Skeletal muscle satellite cell (primary cell): Measurements from ENCODE around the gene RRP7A.
A peak's percentile ranks its signal among the peaks of the same experiment; 100 is the strongest.
"Not testable (repeated sequence)": the region's sequence is repeated elsewhere in the genome, so short reads cannot be mapped to it uniquely, and the experiment has no call there.

Source experiments
- H3K27me3 ChIP-seq: 2 replicates; pipeline ENCODE4 v1.7.0; 2013; ENCODE audit warnings: low read length; ENCODE audit not compliant: control insufficient read depth, insufficient read depth
- H3K36me3 ChIP-seq: 2 replicates; pipeline ENCODE4 v1.7.0; 2013; ENCODE audit warnings: mild to moderate bottlenecking, control low read depth, low read length; ENCODE audit not compliant: insufficient read depth
- H3K4me1 ChIP-seq: 2 replicates; pipeline ENCODE4 v1.7.0; 2013; ENCODE audit warnings: low read length; ENCODE audit not compliant: control insufficient read depth, insufficient read depth
- H3K4me2 ChIP-seq: 2 replicates; pipeline ENCODE4 v1.7.0; 2013; ENCODE audit warnings: mild to moderate bottlenecking, low read length
- H3K4me3 ChIP-seq: 2 replicates; pipeline ENCODE4 v1.7.0; 2013; ENCODE audit warnings: low read length
- H3K9ac ChIP-seq: 2 replicates; pipeline ENCODE4 v1.7.0; 2013; ENCODE audit warnings: mild to moderate bottlenecking, low read depth, low read length, moderate library complexity
- H3K9me3 ChIP-seq: replicated peaks from 2 replicates; pipeline ENCODE4 v1.7.0; 2013; ENCODE audit warnings: mild to moderate bottlenecking, control low read depth, low read length

The RRP7A gene

GRCh38 chr22:42533638-42533977, 14.0 kb upstream of the RRP7A start:
- Histone ChIP-seq H3K4me1 (peaks cover 13% of the 10 kb centered on the region), H3K27me3 (peaks cover 8% of the 10 kb centered on the region), H3K36me3 (no peaks in the 10 kb centered on the region), H3K9me3 (no peaks in the 10 kb centered on the region), H3K4me3 (no peak overlapping the region), H3K4me2 (no peak overlapping the region), H3K9ac (no peak overlapping the region)

GRCh38 chr22:42531401-42532084, 11.9 kb upstream of the RRP7A start:
- not testable (repeated sequence) for H3K4me2 ChIP-seq, H3K9ac ChIP-seq, H3K4me1 ChIP-seq, H3K36me3 ChIP-seq, H3K9me3 ChIP-seq, H3K4me3 ChIP-seq
- H3K27me3 ChIP-seq: peaks cover 12% of the 10 kb centered on the region

- not testable (repeated sequence) for H3K9me3 ChIP-seq, H3K36me3 ChIP-seq, H3K4me2 ChIP-seq
These were observed 9.8 kb upstream of the RRP7A start for GRCh38 chr22:42529435-42529834.

GRCh38 chr22:42528591-42529307, 9.2 kb upstream of the RRP7A start:
- Histone ChIP-seq H3K4me1 (no peaks in the 10 kb centered on the region), H3K4me3 (no peak overlapping the region), H3K36me3 (no peaks in the 10 kb centered on the region), H3K9ac (no peak overlapping the region), H3K4me2 (no peak overlapping the region), H3K27me3 (peaks cover 14% of the 10 kb centered on the region), H3K9me3 (no peaks in the 10 kb centered on the region)

More at GRCh38 chr22:42529435-42529834, 9.8 kb upstream of the RRP7A start:
- H3K9ac ChIP-seq, H3K4me3 ChIP-seq, H3K4me1 ChIP-seq: not testable (repeated sequence)
- H3K27me3 ChIP-seq: peaks cover 14% of the 10 kb centered on the region

- no peak overlapping the region for H3K4me3 ChIP-seq
- H3K4me2 ChIP-seq: no peak overlapping the region
- peaks cover 6% of the 10 kb centered on the region for H3K27me3 ChIP-seq
- H3K36me3 ChIP-seq: no peaks in the 10 kb centered on the region
- no peak overlapping the region for H3K9ac ChIP-seq
- H3K4me1 ChIP-seq: peaks cover 9% of the 10 kb centered on the region
- H3K9me3 ChIP-seq: no peaks in the 10 kb centered on the region
These were observed 3.0 kb upstream of the RRP7A start for GRCh38 chr22:42522546-42522945.

GRCh38 chr22:42521228-42521546, 1.6 kb upstream of the RRP7A start:
- no peak overlapping the region for H3K4me3 ChIP-seq
- H3K36me3 ChIP-seq: peaks cover 5% of the 10 kb centered on the region
- H3K4me1 ChIP-seq: peaks cover 9% of the 10 kb centered on the region
- no peak overlapping the region for H3K9ac ChIP-seq
- H3K4me2 ChIP-seq: no peak overlapping the region
- peaks cover 2% of the 10 kb centered on the region for H3K27me3 ChIP-seq
- H3K9me3 ChIP-seq: no peaks in the 10 kb centered on the region

GRCh38 chr22:42518638-42519524, 715 bp downstream of the RRP7A start:
- Histone ChIP-seq H3K9ac (peak overlapping the region; percentile 95), H3K4me3 (peak overlapping the region; percentile 98), H3K36me3 (peaks cover 13% of the 10 kb centered on the region), H3K4me2 (peak overlapping the region; percentile 78)
- not testable (repeated sequence) for H3K27me3 ChIP-seq, H3K4me1 ChIP-seq, H3K9me3 ChIP-seq

GRCh38 chr22:42517103-42517502, 2.5 kb downstream of the RRP7A start:
- not testable (repeated sequence) for H3K27me3 ChIP-seq, H3K4me1 ChIP-seq, H3K4me3 ChIP-seq, H3K9me3 ChIP-seq, H3K4me2 ChIP-seq, H3K9ac ChIP-seq
- peaks cover 13% of the 10 kb centered on the region for H3K36me3 ChIP-seq

- Histone ChIP-seq H3K9ac (no peak overlapping the region), H3K9me3 (no peaks in the 10 kb centered on the region), H3K4me2 (no peak overlapping the region), H3K4me1 (peaks cover 9% of the 10 kb centered on the region), H3K36me3 (peaks cover 13% of the 10 kb centered on the region), H3K27me3 (no peaks in the 10 kb centered on the region), H3K4me3 (no peak overlapping the region)
These were observed 3.7 kb downstream of the RRP7A start for GRCh38 chr22:42515896-42516295.

- H3K4me3 ChIP-seq: not testable (repeated sequence)
These were observed 4.3 kb downstream of the RRP7A start for GRCh38 chr22:42515304-42515703.

GRCh38 chr22:42514331-42514730, 5.3 kb downstream of the RRP7A start:
- not testable (repeated sequence) for H3K4me1 ChIP-seq, H3K27me3 ChIP-seq, H3K4me3 ChIP-seq, H3K4me2 ChIP-seq, H3K9me3 ChIP-seq, H3K9ac ChIP-seq
- H3K36me3 ChIP-seq: peaks cover 13% of the 10 kb centered on the region

More at GRCh38 chr22:42515304-42515703, 4.3 kb downstream of the RRP7A start:
- H3K9ac ChIP-seq, H3K4me1 ChIP-seq, H3K4me2 ChIP-seq, H3K27me3 ChIP-seq, H3K9me3 ChIP-seq: not testable (repeated sequence)
- peaks cover 13% of the 10 kb centered on the region for H3K36me3 ChIP-seq
